Osteocyte (in vitro differentiated cells): ENCODE data around the gene MKKS. TPM values are rescaled to one million over a fixed set of nuclear protein-coding genes. Genes with fewer than 3 reads are reported as not detected.

Experiments
- DNase-seq: peaks from one replicate; pipeline ENCODE4 v3.0.0; 2021; ENCODE audit warnings: mixed read lengths; ENCODE audit not compliant: unreplicated experiment; ENCODE audit errors: extremely low spot score
- H3K27ac Mint-ChIP-seq: one replicate; pipeline ENCODE4 v1.8.0; 2021; ENCODE audit warnings: mild to moderate bottlenecking, mixed read lengths; ENCODE audit not compliant: unreplicated experiment
- H3K27me3 Mint-ChIP-seq: one replicate; pipeline ENCODE4 v1.8.0; 2021; ENCODE audit warnings: mixed read lengths; ENCODE audit not compliant: unreplicated experiment
- H3K36me3 Mint-ChIP-seq: one replicate; pipeline ENCODE4 v1.8.0; 2021; ENCODE audit warnings: mixed read lengths; ENCODE audit not compliant: unreplicated experiment
- H3K4me1 Mint-ChIP-seq: one replicate; pipeline ENCODE4 v1.8.0; 2021; ENCODE audit warnings: mixed read lengths; ENCODE audit not compliant: unreplicated experiment
- H3K4me3 Mint-ChIP-seq: one replicate; pipeline ENCODE4 v1.8.0; 2021; ENCODE audit warnings: mild to moderate bottlenecking, moderate library complexity, mixed read lengths; ENCODE audit not compliant: unreplicated experiment
- H3K9me3 Mint-ChIP-seq: one replicate; pipeline ENCODE4 v1.8.0; 2021; ENCODE audit warnings: mixed read lengths; ENCODE audit not compliant: unreplicated experiment
- CTCF ChIP-seq: fragments of 200-600 bp; sonication (generic); IDR thresholded peaks from 2 replicates; pipeline ENCODE4 v1.5.0; 2021; ENCODE audit warnings: antibody characterized with exemption, mild to moderate bottlenecking, moderate library complexity
- total RNA-seq: library from RNA; stranded (reverse); gene quantifications from 2 replicates; pipeline ENCODE4 v1.2.1, GENCODE V29; 2021

The MKKS gene
- total RNA-seq, 1 donor from 2014 or later = 13.0 TPM

DNA sequence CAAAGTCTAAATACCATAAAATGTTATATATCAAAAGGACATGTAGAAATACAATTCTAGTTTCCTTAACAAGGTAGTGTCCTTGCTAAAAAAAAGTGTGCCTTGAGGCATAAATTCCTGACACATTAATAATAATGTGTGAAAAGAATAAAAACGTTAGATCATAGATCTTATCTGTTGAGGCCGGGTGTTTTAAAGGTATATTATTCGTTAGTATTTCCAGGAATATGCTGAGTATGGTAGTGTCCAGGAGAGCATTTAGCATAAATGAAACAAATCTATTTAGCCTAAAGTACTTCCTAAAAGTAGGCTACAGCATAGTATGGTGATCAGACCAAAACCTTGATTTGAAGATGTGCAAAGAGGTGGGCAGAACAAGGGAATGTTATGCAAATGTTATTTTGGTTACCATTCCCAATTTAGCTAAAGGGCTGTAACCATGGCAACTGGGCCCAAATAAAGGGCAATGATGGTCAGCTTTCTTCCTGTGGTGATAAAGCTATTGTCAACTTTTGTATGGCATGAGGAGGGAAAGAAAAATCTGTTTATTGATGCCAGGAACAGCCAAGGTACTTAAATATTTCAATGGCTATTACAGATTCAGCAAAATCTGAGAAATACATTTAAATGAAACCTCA lies 18.9 kb downstream of the MKKS start:
- Mint-ChIP-seq H3K4me3 (no peak overlapping the region), H3K9me3 (no peaks in the 10 kb centered on the region), H3K4me1 (peaks cover 4% of the 10 kb centered on the region), H3K27me3 (no peaks in the 10 kb centered on the region), H3K36me3 (peaks cover 22% of the 10 kb centered on the region), H3K27ac (no peak overlapping the region)
- no peak for DNase-seq
- TF ChIP-seq CTCF = no peak

- Mint-ChIP-seq H3K4me3 (no peak overlapping the region), H3K36me3 (peaks cover 18% of the 10 kb centered on the region), H3K27ac (no peak overlapping the region), H3K9me3 (no peaks in the 10 kb centered on the region), H3K4me1 (peaks cover 4% of the 10 kb centered on the region), H3K27me3 (no peaks in the 10 kb centered on the region)
- TF ChIP-seq CTCF = peak; percentile 39
- no peak for DNase-seq
These were observed 21.2 kb downstream of the MKKS start for GRCh38 chr20:10412591-10413408.

DNA sequence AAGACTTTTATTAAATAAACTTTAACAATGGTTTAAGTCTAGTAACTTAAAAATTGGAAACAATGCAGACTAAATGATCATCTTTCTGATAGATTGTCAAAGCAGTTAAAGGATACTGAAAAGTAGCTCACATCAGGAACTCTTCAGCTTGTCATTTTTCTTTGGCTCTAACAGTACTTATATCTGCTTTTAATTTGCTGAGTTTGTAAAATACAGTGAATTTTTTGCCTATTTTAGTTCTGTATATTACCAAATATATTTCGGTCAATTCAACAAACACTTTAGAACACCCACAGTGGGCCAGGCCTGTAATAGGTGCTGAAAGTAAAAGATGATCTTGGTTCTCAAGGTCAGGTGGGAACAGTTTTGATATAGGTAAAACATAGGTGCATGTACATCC lies 22.3 kb downstream of the MKKS start:
- Mint-ChIP-seq H3K36me3 (peaks cover 14% of the 10 kb centered on the region), H3K4me1 (peaks cover 4% of the 10 kb centered on the region), H3K27me3 (no peaks in the 10 kb centered on the region), H3K27ac (no peak overlapping the region), H3K9me3 (no peaks in the 10 kb centered on the region), H3K4me3 (no peak overlapping the region)
- no peak for DNase-seq
- no peak for TF ChIP-seq CTCF

GRCh38 chr20:10408108-10408813 lies 25.8 kb downstream of the MKKS start:
- no peak overlapping the region for H3K4me3 Mint-ChIP-seq
- H3K9me3 Mint-ChIP-seq = no peaks in the 10 kb centered on the region
- TF ChIP-seq CTCF = no peak
- H3K27ac Mint-ChIP-seq = no peak overlapping the region
- peaks cover 10% of the 10 kb centered on the region for H3K36me3 Mint-ChIP-seq
- no peaks in the 10 kb centered on the region for H3K4me1 Mint-ChIP-seq
- DNase-seq = no peak
- no peaks in the 10 kb centered on the region for H3K27me3 Mint-ChIP-seq

- Mint-ChIP-seq H3K9me3 (no peaks in the 10 kb centered on the region), H3K27ac (no peak overlapping the region), H3K4me1 (no peaks in the 10 kb centered on the region), H3K36me3 (no peaks in the 10 kb centered on the region), H3K27me3 (no peaks in the 10 kb centered on the region), H3K4me3 (no peak overlapping the region)
- no peak for DNase-seq
- TF ChIP-seq CTCF = no peak
These were observed 29.0 kb downstream of the MKKS start for GRCh38 chr20:10404959-10405530.
